ENCODE measurements around the gene PEX26. TPM values are rescaled to one million over a fixed set of nuclear protein-coding genes. Genes with fewer than 3 reads are reported as not detected.

Gene PEX26
- total and polyA plus RNA-seq, 2 donors (not counting 3 experiments of a cell fraction or from before 2014, with no cell fraction given): 25.6 to 44.4 TPM

- peak; percentile 47 for FAIRE-seq
Observed at GRCh38 chr22:18077087-18077638, 627 bp upstream of the PEX26 start.

More at GRCh38 chr22:18077087-18077638, 627 bp upstream of the PEX26 start:
- Histone ChIP-seq H2AFZ (ENCODE audit: low read depth, low read length) (peak overlapping the region; percentile 91), H3K9me1 (replicated peaks; ENCODE audit: control insufficient read depth, extremely low read depth, insufficient read depth, low read length) (no peaks in the 10 kb centered on the region), H3K9me3 (replicated peaks; ENCODE audit: control insufficient read depth, insufficient read depth, low read length) (no peaks in the 10 kb centered on the region), H3K4me3 (replicated peaks in 1 of 3; ENCODE audit: insufficient read depth in 1 of 3, low read depth in 1 of 3, low read length in 3 of 3) (peak overlapping the region; percentile 83 to 90 (median 86)), H4K20me1 (replicated peaks; ENCODE audit: control insufficient read depth, extremely low read depth, insufficient read depth, low read length) (no peaks in the 10 kb centered on the region), H3K9ac (replicated peaks; ENCODE audit: extremely low read depth, insufficient read depth, low read length) (peak overlapping the region; percentile 52), H3K27me3 (ENCODE audit: control insufficient read depth in 2 of 2, insufficient read depth in 2 of 2, low read length in 2 of 2) (peaks cover 0 to 3% of the 10 kb centered on the region in 2 experiments), H3K27ac (ENCODE audit: insufficient read depth, low read depth, low read length) (peak overlapping the region; percentile 56), H3K36me3 (ENCODE audit: control insufficient read depth in 2 of 2, extremely low read depth in 1 of 2, insufficient read depth in 2 of 2, low read length in 2 of 2) (peaks cover 3 to 8% of the 10 kb centered on the region in 2 experiments), H3K79me2 (ENCODE audit: control insufficient read depth, insufficient read depth, low read length) (peaks cover 33% of the 10 kb centered on the region), H3K4me1 (ENCODE audit: control insufficient read depth, extremely low read depth, insufficient read depth, low read length) (peaks cover 21% of the 10 kb centered on the region), H3K4me2 (ENCODE audit: insufficient read depth, low read length) (peak overlapping the region; percentile 98)
- CTCF ChIA-PET: interaction anchor here (0.6 to 8.5 kb wide), 22 partner anchors 11 to 576 kb away, joined by 3 to 385 read pairs (median 6); partner anchors contain the start of gene USP18
- TF ChIP-seq JUN (IDR thresholded peaks at IDR 0.05; ENCODE audit: borderline replicate concordance, insufficient read depth, insufficient read length, low read depth) (no peak), CTCF (IDR thresholded peaks at IDR 0.05; ENCODE audit: extremely low read depth in 1 of 2, insufficient read depth in 1 of 2, low read depth in 1 of 2, low read length in 2 of 2) (no peak), MAX (IDR thresholded peaks at IDR 0.05; ENCODE audit: insufficient read depth, insufficient read length) (no peak), EZH2 (IDR thresholded peaks at IDR 0.05; ENCODE audit: borderline replicate concordance, low read depth, low read length, severe bottlenecking) (no peak), FOS (IDR thresholded peaks at IDR 0.05; ENCODE audit: borderline replicate concordance, insufficient read depth, low read length) (no peak), GATA2 (IDR thresholded peaks at IDR 0.05; ENCODE audit: insufficient read depth, insufficient read length, low read depth, low read length) (no peak), POLR2AphosphoS5 (IDR thresholded peaks at IDR 0.05; ENCODE audit: insufficient read depth, low read depth, low read length) (no peak), POLR2A (IDR thresholded peaks at IDR 0.05; ENCODE audit: low read depth, low read length) (no peak), MYC (IDR thresholded peaks at IDR 0.05; ENCODE audit: low read depth, low read length) (no peak)
- peak; percentile 9 for DNase-seq (ENCODE audit: low read depth, low spot score)
- BruUV-seq (replicated peaks): TSS peak; percentile 63
- POLR2A ChIA-PET: no interaction called here
- dilution Hi-C loops (cut with MboI; ENCODE audit: extremely low pct_ligation_motif_present, low sequenced_read_pairs) (no loop called here), intact Hi-C loops (cut with micrococcal nuclease) (loop anchor here (2.0 to 10.0 kb wide), 4 partner anchors 52 to 518 kb away; partner anchors contain the start of genes BCL2L13 and MICAL3)

All from endothelial cell of umbilical vein (primary cell).